ENCODE results near the gene ADK. TPM values are rescaled to one million over a fixed set of nuclear protein-coding genes. Genes with fewer than 3 reads are reported as not detected.

The ADK gene
- total and polyA plus RNA-seq, 2 experiments from 2014 or later: 39.9 to 53.0 TPM

DNA sequence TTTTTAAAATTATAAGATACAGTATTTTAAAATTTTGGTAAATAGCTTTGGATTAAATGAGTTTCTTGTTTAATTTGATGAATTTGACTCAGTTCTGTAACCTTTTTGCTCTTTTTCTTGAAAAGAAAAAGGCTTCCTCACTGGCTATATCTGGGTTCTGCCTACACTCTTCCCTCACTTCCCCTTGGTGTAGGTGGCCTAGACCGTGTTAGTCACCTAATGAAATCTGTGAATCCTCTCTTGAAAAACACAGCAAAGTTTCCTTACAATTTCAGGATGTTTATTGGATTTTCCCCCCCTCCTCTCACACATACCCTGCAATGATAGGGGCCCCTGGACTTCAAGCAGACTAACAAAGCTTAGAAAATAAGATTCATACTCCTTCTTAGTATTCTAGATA is 231.6 kb downstream of the ADK start (continued):
- TF ChIP-seq, protein P1, sequence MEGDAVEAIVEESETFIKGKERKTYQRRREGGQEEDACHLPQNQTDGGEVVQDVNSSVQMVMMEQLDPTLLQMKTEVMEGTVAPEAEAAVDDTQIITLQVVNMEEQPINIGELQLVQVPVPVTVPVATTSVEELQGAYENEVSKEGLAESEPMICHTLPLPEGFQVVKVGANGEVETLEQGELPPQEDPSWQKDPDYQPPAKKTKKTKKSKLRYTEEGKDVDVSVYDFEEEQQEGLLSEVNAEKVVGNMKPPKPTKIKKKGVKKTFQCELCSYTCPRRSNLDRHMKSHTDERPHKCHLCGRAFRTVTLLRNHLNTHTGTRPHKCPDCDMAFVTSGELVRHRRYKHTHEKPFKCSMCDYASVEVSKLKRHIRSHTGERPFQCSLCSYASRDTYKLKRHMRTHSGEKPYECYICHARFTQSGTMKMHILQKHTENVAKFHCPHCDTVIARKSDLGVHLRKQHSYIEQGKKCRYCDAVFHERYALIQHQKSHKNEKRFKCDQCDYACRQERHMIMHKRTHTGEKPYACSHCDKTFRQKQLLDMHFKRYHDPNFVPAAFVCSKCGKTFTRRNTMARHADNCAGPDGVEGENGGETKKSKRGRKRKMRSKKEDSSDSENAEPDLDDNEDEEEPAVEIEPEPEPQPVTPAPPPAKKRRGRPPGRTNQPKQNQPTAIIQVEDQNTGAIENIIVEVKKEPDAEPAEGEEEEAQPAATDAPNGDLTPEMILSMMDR (conservative IDR thresholded peaks at IDR 0.05; ENCODE audit: low read depth in 2 of 2): no peak
- TF ChIP-seq EZH2 (IDR thresholded peaks at IDR 0.05; ENCODE audit: low read depth, unreplicated experiment): no peak
- TF ChIP-seq NANOG (IDR thresholded peaks at IDR 0.05; ENCODE audit: borderline replicate concordance): no peak
- no peak for TF ChIP-seq STAT1 (IDR thresholded peaks at IDR 0.05; ENCODE audit: unreplicated experiment)
- TF ChIP-seq POLR2AphosphoS5 (IDR thresholded peaks at IDR 0.05; ENCODE audit: low read depth): no peak

DNA sequence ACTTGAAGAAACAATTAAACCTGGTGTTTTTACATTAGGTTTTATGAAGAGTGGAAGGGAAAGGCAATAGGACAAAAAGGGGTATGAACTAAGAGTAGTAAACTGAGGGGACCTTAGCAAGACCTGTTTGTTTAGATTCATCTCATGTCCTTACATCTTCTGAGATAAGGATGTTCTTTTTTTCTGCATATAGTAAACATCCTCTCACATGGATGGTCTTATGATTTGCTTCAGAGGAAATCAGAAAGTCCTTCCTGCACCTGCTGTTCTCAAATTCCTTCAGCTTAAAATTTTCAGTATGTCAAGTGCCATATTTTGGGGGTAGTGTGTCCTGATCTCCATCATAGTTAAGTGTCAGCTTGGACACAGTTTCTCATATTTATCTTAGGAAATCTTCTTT is 232.6 kb downstream of the ADK start:
- H3K27ac Mint-ChIP-seq: no peak overlapping the region
- Histone ChIP-seq H3K27ac (ENCODE audit: low read depth) (no peak overlapping the region), H3K27me3 (ENCODE audit: insufficient read depth) (no peaks in the 10 kb centered on the region), H4K20me1 (replicated peaks; ENCODE audit: insufficient read depth) (no peaks in the 10 kb centered on the region), H3K9me2 (ENCODE audit: insufficient read depth) (no peaks in the 10 kb centered on the region), H3K36me3 (ENCODE audit: insufficient read depth) (no peaks in the 10 kb centered on the region), H3F3A (replicated peaks; ENCODE audit: low read depth) (no peaks in the 10 kb centered on the region), H3K4me2 (no peak overlapping the region), H3K4me1 (ENCODE audit: insufficient read depth) (peaks cover 5% of the 10 kb centered on the region), H3K79me2 (replicated peaks; ENCODE audit: insufficient read depth) (no peaks in the 10 kb centered on the region), H2AFZ (no peak overlapping the region), H3K4me3 (no peak overlapping the region)
- H3K4me3 Mint-ChIP-seq: no peak overlapping the region
- no peaks in the 10 kb centered on the region for H3K36me3 Mint-ChIP-seq (ENCODE audit: low read depth)
- H3K4me1 Mint-ChIP-seq: no peaks in the 10 kb centered on the region
- H3K9me3 Mint-ChIP-seq: no peaks in the 10 kb centered on the region
- no peak for DNase-seq (ENCODE audit: low spot score)
- no peak for ATAC-seq
- no peaks in the 10 kb centered on the region for H3K27me3 Mint-ChIP-seq (ENCODE audit: insufficient read depth, low read depth, poor library complexity)
- TF ChIP-seq POLR2AphosphoS5 (IDR thresholded peaks at IDR 0.05; ENCODE audit: low read depth) (no peak), CREB1 (CRISPR knock-in tag; IDR thresholded peaks at IDR 0.05; ENCODE audit: low read depth) (no peak), NANOG (IDR thresholded peaks at IDR 0.05; ENCODE audit: borderline replicate concordance) (no peak), EZH2 (IDR thresholded peaks at IDR 0.05; ENCODE audit: low read depth, unreplicated experiment) (no peak), STAT1 (IDR thresholded peaks at IDR 0.05; ENCODE audit: unreplicated experiment) (no peak), EZH2phosphoT487 (IDR thresholded peaks at IDR 0.05; ENCODE audit: unreplicated experiment) (no peak), ZNF114 (CRISPR knock-in tag; IDR thresholded peaks at IDR 0.05) (no peak), ZNF331 (CRISPR knock-in tag; IDR thresholded peaks at IDR 0.05; ENCODE audit: low read depth) (no peak)
- TF ChIP-seq, protein P2, sequence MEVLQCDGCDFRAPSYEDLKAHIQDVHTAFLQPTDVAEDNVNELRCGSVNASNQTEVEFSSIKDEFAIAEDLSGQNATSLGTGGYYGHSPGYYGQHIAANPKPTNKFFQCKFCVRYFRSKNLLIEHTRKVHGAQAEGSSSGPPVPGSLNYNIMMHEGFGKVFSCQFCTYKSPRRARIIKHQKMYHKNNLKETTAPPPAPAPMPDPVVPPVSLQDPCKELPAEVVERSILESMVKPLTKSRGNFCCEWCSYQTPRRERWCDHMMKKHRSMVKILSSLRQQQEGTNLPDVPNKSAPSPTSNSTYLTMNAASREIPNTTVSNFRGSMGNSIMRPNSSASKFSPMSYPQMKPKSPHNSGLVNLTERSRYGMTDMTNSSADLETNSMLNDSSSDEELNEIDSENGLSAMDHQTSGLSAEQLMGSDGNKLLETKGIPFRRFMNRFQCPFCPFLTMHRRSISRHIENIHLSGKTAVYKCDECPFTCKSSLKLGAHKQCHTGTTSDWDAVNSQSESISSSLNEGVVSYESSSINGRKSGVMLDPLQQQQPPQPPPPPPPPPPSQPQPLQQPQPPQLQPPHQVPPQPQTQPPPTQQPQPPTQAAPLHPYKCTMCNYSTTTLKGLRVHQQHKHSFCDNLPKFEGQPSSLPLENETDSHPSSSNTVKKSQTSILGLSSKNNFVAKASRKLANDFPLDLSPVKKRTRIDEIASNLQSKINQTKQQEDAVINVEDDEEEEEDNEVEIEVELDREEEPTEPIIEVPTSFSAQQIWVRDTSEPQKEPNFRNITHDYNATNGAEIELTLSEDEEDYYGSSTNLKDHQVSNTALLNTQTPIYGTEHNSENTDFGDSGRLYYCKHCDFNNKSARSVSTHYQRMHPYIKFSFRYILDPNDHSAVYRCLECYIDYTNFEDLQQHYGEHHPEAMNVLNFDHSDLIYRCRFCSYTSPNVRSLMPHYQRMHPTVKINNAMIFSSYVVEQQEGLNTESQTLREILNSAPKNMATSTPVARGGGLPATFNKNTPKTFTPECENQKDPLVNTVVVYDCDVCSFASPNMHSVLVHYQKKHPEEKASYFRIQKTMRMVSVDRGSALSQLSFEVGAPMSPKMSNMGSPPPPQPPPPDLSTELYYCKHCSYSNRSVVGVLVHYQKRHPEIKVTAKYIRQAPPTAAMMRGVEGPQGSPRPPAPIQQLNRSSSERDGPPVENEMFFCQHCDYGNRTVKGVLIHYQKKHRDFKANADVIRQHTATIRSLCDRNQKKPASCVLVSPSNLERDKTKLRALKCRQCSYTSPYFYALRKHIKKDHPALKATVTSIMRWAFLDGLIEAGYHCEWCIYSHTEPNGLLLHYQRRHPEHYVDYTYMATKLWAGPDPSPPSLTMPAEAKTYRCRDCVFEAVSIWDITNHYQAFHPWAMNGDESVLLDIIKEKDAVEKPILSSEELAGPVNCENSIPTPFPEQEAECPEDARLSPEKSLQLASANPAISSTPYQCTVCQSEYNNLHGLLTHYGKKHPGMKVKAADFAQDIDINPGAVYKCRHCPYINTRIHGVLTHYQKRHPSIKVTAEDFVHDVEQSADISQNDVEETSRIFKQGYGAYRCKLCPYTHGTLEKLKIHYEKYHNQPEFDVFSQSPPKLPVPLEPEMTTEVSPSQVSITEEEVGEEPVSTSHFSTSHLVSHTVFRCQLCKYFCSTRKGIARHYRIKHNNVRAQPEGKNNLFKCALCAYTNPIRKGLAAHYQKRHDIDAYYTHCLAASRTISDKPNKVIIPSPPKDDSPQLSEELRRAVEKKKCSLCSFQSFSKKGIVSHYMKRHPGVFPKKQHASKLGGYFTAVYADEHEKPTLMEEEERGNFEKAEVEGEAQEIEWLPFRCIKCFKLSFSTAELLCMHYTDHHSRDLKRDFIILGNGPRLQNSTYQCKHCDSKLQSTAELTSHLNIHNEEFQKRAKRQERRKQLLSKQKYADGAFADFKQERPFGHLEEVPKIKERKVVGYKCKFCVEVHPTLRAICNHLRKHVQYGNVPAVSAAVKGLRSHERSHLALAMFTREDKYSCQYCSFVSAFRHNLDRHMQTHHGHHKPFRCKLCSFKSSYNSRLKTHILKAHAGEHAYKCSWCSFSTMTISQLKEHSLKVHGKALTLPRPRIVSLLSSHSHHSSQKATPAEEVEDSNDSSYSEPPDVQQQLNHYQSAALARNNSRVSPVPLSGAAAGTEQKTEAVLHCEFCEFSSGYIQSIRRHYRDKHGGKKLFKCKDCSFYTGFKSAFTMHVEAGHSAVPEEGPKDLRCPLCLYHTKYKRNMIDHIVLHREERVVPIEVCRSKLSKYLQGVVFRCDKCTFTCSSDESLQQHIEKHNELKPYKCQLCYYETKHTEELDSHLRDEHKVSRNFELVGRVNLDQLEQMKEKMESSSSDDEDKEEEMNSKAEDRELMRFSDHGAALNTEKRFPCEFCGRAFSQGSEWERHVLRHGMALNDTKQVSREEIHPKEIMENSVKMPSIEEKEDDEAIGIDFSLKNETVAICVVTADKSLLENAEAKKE (CRISPR knock-in tag; IDR thresholded peaks at IDR 0.05): no peak
- TF ChIP-seq, protein P1 (conservative IDR thresholded peaks at IDR 0.05; ENCODE audit: low read depth in 2 of 2): no peak
- TF ChIP-seq, protein P3, sequence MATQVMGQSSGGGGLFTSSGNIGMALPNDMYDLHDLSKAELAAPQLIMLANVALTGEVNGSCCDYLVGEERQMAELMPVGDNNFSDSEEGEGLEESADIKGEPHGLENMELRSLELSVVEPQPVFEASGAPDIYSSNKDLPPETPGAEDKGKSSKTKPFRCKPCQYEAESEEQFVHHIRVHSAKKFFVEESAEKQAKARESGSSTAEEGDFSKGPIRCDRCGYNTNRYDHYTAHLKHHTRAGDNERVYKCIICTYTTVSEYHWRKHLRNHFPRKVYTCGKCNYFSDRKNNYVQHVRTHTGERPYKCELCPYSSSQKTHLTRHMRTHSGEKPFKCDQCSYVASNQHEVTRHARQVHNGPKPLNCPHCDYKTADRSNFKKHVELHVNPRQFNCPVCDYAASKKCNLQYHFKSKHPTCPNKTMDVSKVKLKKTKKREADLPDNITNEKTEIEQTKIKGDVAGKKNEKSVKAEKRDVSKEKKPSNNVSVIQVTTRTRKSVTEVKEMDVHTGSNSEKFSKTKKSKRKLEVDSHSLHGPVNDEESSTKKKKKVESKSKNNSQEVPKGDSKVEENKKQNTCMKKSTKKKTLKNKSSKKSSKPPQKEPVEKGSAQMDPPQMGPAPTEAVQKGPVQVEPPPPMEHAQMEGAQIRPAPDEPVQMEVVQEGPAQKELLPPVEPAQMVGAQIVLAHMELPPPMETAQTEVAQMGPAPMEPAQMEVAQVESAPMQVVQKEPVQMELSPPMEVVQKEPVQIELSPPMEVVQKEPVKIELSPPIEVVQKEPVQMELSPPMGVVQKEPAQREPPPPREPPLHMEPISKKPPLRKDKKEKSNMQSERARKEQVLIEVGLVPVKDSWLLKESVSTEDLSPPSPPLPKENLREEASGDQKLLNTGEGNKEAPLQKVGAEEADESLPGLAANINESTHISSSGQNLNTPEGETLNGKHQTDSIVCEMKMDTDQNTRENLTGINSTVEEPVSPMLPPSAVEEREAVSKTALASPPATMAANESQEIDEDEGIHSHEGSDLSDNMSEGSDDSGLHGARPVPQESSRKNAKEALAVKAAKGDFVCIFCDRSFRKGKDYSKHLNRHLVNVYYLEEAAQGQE (IDR thresholded peaks at IDR 0.05; ENCODE audit: unreplicated experiment): no peak
